Skeletal muscle cell (primary cell): ENCODE data around the gene THBD.

ENCODE experiments used
- DNase-seq: peaks from one replicate; pipeline ENCODE4 v3.0.0-alpha.2; 2010; ENCODE audit warnings: low read depth
- H3K4me3 ChIP-seq: 2 replicates; pipeline ENCODE4 v1.5.1; 2011; ENCODE audit warnings: low read depth, mild to moderate bottlenecking, control low read depth, low read length, moderate library complexity

The THBD gene

GRCh38 chr20:23085436-23086055 lies 36.1 kb upstream of the THBD start:
- no peak for DNase-seq
- H3K4me3 ChIP-seq, result no peak overlapping the region

GRCh38 chr20:23084845-23085365 lies 35.4 kb upstream of the THBD start:
- no peak for DNase-seq
- no peak overlapping the region for H3K4me3 ChIP-seq

GRCh38 chr20:23084282-23084844 lies 34.9 kb upstream of the THBD start:
- no peak for DNase-seq

GRCh38 chr20:23083553-23084220 lies 34.2 kb upstream of the THBD start:
- H3K4me3 ChIP-seq, result no peak overlapping the region
- DNase-seq, result no peak

More at GRCh38 chr20:23084282-23084844, 34.9 kb upstream of the THBD start:
- H3K4me3 ChIP-seq, result no peak overlapping the region

- H3K4me3 ChIP-seq, result no peak overlapping the region
- no peak for DNase-seq
Measured at GRCh38 chr20:23082846-23083552, 33.5 kb upstream of the THBD start.

- no peak overlapping the region for H3K4me3 ChIP-seq
- no peak for DNase-seq
Measured at GRCh38 chr20:23081263-23081819, 31.9 kb upstream of the THBD start.

GRCh38 chr20:23080521-23080920 lies 31.0 kb upstream of the THBD start:
- no peak for DNase-seq
- no peak overlapping the region for H3K4me3 ChIP-seq

GRCh38 chr20:23079926-23080325 lies 30.5 kb upstream of the THBD start:
- no peak overlapping the region for H3K4me3 ChIP-seq
- no peak for DNase-seq

- H3K4me3 ChIP-seq, result no peak overlapping the region
- no peak for DNase-seq
Measured at GRCh38 chr20:23079016-23079351, 29.5 kb upstream of the THBD start.

- peak; percentile 69 for DNase-seq
- H3K4me3 ChIP-seq, result no peak overlapping the region
Measured at GRCh38 chr20:23078351-23079015, 29.0 kb upstream of the THBD start.

GRCh38 chr20:23077277-23077676 lies 27.8 kb upstream of the THBD start:
- H3K4me3 ChIP-seq, result no peak overlapping the region
- DNase-seq, result no peak

GRCh38 chr20:23074052-23074451 lies 24.6 kb upstream of the THBD start:
- no peak overlapping the region for H3K4me3 ChIP-seq

GRCh38 chr20:23072892-23073586 lies 23.6 kb upstream of the THBD start:
- no peak for DNase-seq
- H3K4me3 ChIP-seq, result no peak overlapping the region

More at GRCh38 chr20:23074052-23074451, 24.6 kb upstream of the THBD start:
- no peak for DNase-seq

- no peak overlapping the region for H3K4me3 ChIP-seq
- DNase-seq, result no peak
Measured at GRCh38 chr20:23071996-23072395, 22.5 kb upstream of the THBD start.

GRCh38 chr20:23071398-23071797 lies 21.9 kb upstream of the THBD start:
- no peak for DNase-seq
- H3K4me3 ChIP-seq, result no peak overlapping the region

- DNase-seq, result no peak
- no peak overlapping the region for H3K4me3 ChIP-seq
Measured at GRCh38 chr20:23069108-23069507, 19.6 kb upstream of the THBD start.

GRCh38 chr20:23068283-23068682 lies 18.8 kb upstream of the THBD start:
- no peak for DNase-seq
- H3K4me3 ChIP-seq, result no peak overlapping the region

GRCh38 chr20:23066772-23067171 lies 17.3 kb upstream of the THBD start:
- DNase-seq, result no peak
- no peak overlapping the region for H3K4me3 ChIP-seq
